Osteocyte (in vitro differentiated cells): ENCODE results near the gene RHOT1. TPM values are rescaled to one million over a fixed set of nuclear protein-coding genes. Genes with fewer than 3 reads are reported as not detected.
A peak's percentile ranks its signal among the peaks of the same experiment; 100 is the strongest.

Source experiments
- DNase-seq: peaks from one replicate; pipeline ENCODE4 v3.0.0; 2021; ENCODE audit warnings: mixed read lengths; ENCODE audit not compliant: unreplicated experiment; ENCODE audit errors: extremely low spot score
- H3K27ac Mint-ChIP-seq: one replicate; pipeline ENCODE4 v1.8.0; 2021; ENCODE audit warnings: mild to moderate bottlenecking, mixed read lengths; ENCODE audit not compliant: unreplicated experiment
- H3K27me3 Mint-ChIP-seq: one replicate; pipeline ENCODE4 v1.8.0; 2021; ENCODE audit warnings: mixed read lengths; ENCODE audit not compliant: unreplicated experiment
- H3K36me3 Mint-ChIP-seq: one replicate; pipeline ENCODE4 v1.8.0; 2021; ENCODE audit warnings: mixed read lengths; ENCODE audit not compliant: unreplicated experiment
- H3K4me1 Mint-ChIP-seq: one replicate; pipeline ENCODE4 v1.8.0; 2021; ENCODE audit warnings: mixed read lengths; ENCODE audit not compliant: unreplicated experiment
- H3K4me3 Mint-ChIP-seq: one replicate; pipeline ENCODE4 v1.8.0; 2021; ENCODE audit warnings: mild to moderate bottlenecking, moderate library complexity, mixed read lengths; ENCODE audit not compliant: unreplicated experiment
- H3K9me3 Mint-ChIP-seq: one replicate; pipeline ENCODE4 v1.8.0; 2021; ENCODE audit warnings: mixed read lengths; ENCODE audit not compliant: unreplicated experiment
- total RNA-seq: library from RNA; stranded (reverse); gene quantifications from 2 replicates; pipeline ENCODE4 v1.2.1, GENCODE V29; 2021
- TF ChIP-seq, protein P1 (sequence below): fragments of 200-600 bp; sonication (generic); IDR thresholded peaks from 2 replicates; pipeline ENCODE4 v1.5.0; 2021; ENCODE audit warnings: antibody characterized with exemption, mild to moderate bottlenecking, moderate library complexity

The RHOT1 gene
- total RNA-seq, 1 donor from 2014 or later: 32.2 TPM

DNA sequence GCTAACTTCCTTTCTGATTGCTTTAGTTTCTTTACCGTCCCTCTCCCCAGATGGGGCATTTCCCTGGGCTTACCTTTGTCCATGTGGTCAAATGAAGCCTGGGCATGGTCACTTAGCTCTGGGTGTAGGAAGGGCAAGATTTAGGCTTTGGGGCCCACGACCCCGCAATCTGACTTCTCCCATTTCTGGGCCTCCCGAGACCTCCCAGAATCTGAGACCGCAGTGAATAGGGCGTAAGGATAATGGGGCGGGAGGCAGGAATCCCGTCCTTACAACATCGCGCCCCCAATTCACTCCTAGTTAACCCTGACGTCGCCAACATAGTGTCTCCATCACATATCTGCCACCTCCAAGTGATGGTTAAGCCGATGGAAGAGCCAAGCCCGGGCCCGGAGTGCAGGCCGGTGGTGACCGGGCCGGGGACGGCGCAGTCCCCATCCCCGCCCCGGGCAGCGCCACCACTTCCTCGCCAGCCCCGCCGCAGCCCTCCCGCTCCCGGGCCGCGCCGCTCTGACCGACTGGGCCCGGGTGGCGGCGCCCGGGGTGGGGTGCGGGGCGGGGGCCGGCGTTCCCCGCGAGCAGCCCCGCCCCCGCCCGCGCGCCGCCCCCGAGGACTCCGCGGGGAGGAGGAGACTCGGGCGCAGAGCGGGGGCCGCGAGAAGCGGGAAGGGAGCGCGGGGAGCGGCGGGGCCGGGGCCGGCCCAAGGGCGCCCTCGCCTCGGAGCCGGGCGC, 123.1 kb downstream of the RHOT1 start, which contains the start of gene RHBDL3:
Gene RHBDL3, plus strand, starts transcription at position 641 of the 732 bp plus-strand sequence. CDS start 358 bp downstream, outside the sequence.
- DNase-seq: no peak
- Mint-ChIP-seq H3K27ac (no peak within 1 kb of the TSS), H3K4me1 (peaks cover 25% of the 10 kb centered on the region), H3K4me3 (peak within 1 kb of the TSS; percentile 72), H3K27me3 (peaks cover 77% of the 10 kb centered on the region), H3K36me3 (no peaks in the 10 kb centered on the region), H3K9me3 (no peaks in the 10 kb centered on the region)
- TF ChIP-seq, protein P1, sequence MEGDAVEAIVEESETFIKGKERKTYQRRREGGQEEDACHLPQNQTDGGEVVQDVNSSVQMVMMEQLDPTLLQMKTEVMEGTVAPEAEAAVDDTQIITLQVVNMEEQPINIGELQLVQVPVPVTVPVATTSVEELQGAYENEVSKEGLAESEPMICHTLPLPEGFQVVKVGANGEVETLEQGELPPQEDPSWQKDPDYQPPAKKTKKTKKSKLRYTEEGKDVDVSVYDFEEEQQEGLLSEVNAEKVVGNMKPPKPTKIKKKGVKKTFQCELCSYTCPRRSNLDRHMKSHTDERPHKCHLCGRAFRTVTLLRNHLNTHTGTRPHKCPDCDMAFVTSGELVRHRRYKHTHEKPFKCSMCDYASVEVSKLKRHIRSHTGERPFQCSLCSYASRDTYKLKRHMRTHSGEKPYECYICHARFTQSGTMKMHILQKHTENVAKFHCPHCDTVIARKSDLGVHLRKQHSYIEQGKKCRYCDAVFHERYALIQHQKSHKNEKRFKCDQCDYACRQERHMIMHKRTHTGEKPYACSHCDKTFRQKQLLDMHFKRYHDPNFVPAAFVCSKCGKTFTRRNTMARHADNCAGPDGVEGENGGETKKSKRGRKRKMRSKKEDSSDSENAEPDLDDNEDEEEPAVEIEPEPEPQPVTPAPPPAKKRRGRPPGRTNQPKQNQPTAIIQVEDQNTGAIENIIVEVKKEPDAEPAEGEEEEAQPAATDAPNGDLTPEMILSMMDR: no peak

DNA sequence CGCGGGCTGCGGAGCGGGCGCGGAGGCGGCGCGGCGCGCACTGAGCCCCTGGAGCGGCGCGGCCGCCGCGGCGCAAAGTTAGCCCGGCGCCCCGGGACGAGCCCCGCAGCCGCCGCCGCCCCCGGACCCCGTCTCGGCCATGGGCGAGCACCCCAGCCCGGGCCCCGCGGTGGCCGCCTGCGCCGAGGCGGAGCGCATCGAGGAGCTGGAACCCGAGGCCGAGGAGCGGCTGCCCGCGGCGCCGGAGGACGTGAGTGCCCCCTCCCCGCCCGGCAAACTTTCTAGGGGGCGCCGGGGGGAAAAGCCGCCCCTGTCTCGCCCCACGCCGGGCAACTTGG, 123.7 kb downstream of the RHOT1 start:
- Mint-ChIP-seq H3K36me3 (no peaks in the 10 kb centered on the region), H3K9me3 (no peaks in the 10 kb centered on the region), H3K27me3 (peaks cover 80% of the 10 kb centered on the region), H3K27ac (no peak overlapping the region), H3K4me3 (no peak overlapping the region), H3K4me1 (peaks cover 25% of the 10 kb centered on the region)
- TF ChIP-seq, protein P1: no peak
- no peak for DNase-seq

DNA sequence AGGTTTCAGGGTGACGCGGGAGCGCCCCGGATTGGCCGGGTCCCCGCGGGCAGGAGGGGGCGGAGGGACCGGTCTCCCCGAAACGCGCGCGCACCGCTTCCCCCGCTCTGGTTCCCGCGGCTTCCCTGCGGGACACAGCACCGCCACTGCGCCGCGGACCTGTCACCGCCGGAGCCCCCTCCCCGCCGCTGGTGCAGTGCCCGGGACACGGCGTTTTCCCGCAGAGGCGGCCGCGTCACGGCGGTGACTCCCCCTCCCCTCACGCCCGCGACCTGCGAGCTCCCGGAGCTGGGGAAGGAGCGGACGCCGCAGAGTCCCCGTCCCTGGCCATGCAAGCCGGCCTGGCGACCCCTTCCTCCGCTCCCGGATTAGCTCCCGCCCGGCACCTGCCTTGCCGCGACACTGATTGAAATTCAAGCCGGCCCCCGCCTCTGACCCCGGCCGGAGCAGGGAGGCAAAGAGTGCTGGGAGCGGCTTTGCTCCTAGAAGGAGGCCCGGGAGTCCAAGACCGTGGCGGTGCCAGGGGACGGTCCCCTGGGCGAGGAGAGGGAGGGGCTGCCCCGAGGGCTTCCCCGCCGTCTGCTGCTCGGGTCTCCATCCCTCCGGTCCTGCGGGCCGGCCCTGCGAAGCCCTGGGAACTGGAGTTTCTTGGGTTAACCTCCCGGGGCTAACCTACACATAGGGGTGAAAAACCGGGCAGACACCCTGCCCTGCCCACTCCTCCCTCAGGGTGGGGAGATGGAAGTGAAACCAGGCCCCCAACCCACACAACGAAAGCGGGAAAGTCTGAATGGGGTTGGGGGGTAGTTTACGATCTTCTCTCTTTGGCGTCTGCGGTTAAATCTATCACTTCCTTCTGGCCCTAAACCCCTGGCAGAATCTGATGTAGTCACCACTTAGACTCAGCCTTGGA, 124.3 kb downstream of the RHOT1 start:
- TF ChIP-seq, protein P1: no peak
- DNase-seq: no peak
- Mint-ChIP-seq H3K36me3 (no peaks in the 10 kb centered on the region), H3K4me3 (peak overlapping the region; percentile 71), H3K4me1 (peaks cover 19% of the 10 kb centered on the region), H3K9me3 (no peaks in the 10 kb centered on the region), H3K27ac (no peak overlapping the region), H3K27me3 (peaks cover 81% of the 10 kb centered on the region)

DNA sequence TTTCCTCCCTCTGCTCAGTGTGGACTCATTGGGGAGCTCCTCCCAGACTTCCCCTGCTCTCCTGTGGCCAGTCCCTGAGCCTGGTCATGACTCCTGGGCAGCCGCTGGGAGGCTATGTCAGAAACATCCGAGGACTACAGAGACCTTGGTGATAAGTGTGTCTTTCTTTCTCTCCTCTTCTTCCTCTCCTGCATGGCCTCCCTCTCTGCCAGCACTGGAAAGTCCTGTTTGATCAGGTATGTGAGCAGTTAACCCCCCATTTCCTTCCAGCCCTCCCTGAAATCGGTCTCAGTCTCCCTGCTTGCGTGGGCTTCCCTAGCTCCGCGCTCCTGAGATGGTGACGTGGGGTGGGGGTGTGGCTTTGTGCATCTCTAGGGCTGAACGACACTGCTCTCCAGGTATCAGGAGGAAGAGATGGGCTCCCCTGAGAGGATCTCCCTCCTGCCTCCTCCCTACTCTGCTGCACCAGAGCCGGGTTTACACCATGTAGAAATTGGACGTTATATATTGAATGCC, 125.4 kb downstream of the RHOT1 start:
- Mint-ChIP-seq H3K27ac (no peak overlapping the region), H3K4me1 (peaks cover 19% of the 10 kb centered on the region), H3K4me3 (peak overlapping the region; percentile 56), H3K36me3 (no peaks in the 10 kb centered on the region), H3K27me3 (peaks cover 82% of the 10 kb centered on the region), H3K9me3 (no peaks in the 10 kb centered on the region)
- DNase-seq: no peak
- TF ChIP-seq, protein P1: no peak
